ENCODE results near the gene ZNF555.

ZNF555 gene

DNA sequence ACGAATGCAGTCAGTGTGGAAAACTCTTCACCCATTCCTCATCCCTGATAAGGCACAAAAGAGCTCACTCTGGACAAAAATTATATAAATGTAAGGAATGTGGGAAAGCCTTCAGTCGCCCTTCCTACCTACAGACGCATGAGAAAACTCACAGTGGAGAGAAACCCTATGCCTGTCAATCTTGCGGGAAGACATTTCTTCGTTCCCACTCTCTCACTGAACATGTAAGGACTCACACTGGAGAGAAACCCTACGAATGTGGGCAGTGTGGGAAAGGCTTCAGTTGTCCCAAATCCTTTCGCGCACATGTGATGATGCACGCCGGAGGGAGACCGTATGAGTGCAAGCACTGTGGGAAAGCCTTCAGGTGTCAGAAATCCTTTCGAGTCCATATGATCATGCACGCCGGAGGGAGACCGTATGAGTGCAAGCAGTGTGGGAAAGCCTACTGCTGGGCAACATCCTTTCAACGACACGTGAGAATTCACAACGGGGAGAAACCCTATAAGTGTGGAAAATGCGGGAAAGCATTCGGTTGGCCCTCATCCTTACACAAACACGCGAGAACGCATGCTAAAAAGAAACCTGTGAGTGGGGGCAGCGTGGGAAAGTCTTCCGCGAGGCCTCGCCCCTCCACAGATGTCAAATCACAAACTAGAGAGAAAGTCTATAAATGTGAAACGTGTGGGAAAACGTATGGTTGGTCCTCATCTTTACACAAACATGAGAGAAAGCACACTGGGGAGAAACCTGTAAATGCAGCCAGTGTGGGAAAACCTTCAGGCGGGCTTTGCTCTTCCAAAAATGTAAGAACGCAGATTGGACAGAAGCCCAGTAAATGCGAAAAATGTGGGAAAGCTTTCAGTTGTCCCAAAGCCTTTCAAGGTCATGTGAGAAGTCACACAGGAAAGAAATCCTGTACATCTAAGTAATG, 36.4 kb downstream of the ZNF555 start:
- no peaks in the 10 kb centered on the region for H3K27me3 ChIP-seq (ENCODE audit: control insufficient read depth, low read length)
- no peak overlapping the region for H3K4me2 ChIP-seq (ENCODE audit: low read length)
- H3K4me1 ChIP-seq (ENCODE audit: control insufficient read depth, low read length) = peaks cover 5% of the 10 kb centered on the region
- H3K36me3 ChIP-seq (ENCODE audit: control insufficient read depth, low read length) = no peaks in the 10 kb centered on the region
- no peak overlapping the region for H3K27ac ChIP-seq (ENCODE audit: low read depth, low read length)
- no peaks in the 10 kb centered on the region for H4K20me1 ChIP-seq (ENCODE audit: control insufficient read depth, insufficient read depth, low read depth, low read length)
- no peak overlapping the region for H3K4me3 ChIP-seq (ENCODE audit: low read length)
- no peaks in the 10 kb centered on the region for H3F3A ChIP-seq (ENCODE audit: control insufficient read depth, insufficient read depth)
- H3K9me2 ChIP-seq (replicated peaks; ENCODE audit: control insufficient read depth, low read length) = no peaks in the 10 kb centered on the region
- peaks cover 20% of the 10 kb centered on the region for H3K9me3 ChIP-seq (ENCODE audit: control insufficient read depth, insufficient read depth, low read length)
- TF ChIP-seq, protein P1, sequence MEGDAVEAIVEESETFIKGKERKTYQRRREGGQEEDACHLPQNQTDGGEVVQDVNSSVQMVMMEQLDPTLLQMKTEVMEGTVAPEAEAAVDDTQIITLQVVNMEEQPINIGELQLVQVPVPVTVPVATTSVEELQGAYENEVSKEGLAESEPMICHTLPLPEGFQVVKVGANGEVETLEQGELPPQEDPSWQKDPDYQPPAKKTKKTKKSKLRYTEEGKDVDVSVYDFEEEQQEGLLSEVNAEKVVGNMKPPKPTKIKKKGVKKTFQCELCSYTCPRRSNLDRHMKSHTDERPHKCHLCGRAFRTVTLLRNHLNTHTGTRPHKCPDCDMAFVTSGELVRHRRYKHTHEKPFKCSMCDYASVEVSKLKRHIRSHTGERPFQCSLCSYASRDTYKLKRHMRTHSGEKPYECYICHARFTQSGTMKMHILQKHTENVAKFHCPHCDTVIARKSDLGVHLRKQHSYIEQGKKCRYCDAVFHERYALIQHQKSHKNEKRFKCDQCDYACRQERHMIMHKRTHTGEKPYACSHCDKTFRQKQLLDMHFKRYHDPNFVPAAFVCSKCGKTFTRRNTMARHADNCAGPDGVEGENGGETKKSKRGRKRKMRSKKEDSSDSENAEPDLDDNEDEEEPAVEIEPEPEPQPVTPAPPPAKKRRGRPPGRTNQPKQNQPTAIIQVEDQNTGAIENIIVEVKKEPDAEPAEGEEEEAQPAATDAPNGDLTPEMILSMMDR (IDR thresholded peaks at IDR 0.05; ENCODE audit: low read depth, low read length, poor library complexity, severe bottlenecking) = no peak
- no peak for TF ChIP-seq EZH2phosphoT487 (IDR thresholded peaks at IDR 0.05; ENCODE audit: borderline replicate concordance, low read length)
- no peaks in the 10 kb centered on the region for H3K79me2 ChIP-seq (ENCODE audit: control insufficient read depth, low read length)

DNA sequence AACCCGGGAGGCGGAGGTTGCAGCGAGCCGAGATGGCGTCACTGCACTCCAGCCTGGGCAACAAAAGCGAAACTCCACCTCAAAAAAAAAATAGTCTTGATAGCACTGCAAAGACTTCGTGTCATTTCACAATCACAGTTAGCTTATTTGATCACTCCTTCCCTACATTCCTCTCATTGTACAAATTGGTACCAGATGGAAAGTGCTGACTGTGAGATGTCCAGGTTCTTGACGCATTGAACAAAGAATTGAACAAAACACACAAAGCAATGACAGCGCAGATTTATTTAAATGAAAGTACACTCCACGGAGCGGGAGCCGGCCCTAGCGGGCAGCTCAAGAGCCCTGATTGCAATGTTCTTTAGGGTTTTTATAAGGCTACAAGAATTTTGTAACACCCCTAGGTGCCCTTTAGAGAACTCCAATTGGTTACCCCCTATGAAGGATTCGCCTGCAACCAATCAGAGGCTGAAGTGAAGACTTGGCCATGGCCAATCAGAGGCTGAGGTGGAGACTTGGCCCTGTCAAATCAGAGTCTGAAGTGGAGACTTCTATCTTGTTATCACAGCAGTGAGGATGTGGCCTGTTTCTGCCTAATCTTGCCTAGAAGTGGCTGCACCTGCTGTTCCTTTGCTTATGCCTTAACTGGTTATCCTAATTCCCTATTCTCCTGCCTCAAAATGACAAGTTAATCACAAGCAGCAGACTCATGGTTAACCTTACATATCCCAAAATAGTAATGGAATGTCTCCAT, 42.6 kb downstream of the ZNF555 start:
- H3K9me2 ChIP-seq (replicated peaks; ENCODE audit: control insufficient read depth, low read length) = no peaks in the 10 kb centered on the region
- H3K4me1 ChIP-seq (ENCODE audit: control insufficient read depth, low read length) = peaks cover 16% of the 10 kb centered on the region
- no peaks in the 10 kb centered on the region for H3K9me3 ChIP-seq (ENCODE audit: control insufficient read depth, insufficient read depth, low read length)
- H3K27me3 ChIP-seq (ENCODE audit: control insufficient read depth, low read length) = no peaks in the 10 kb centered on the region
- H3K79me2 ChIP-seq (ENCODE audit: control insufficient read depth, low read length) = no peaks in the 10 kb centered on the region
- TF ChIP-seq EZH2phosphoT487 (IDR thresholded peaks at IDR 0.05; ENCODE audit: borderline replicate concordance, low read length) = no peak
- TF ChIP-seq, protein P1 (IDR thresholded peaks at IDR 0.05; ENCODE audit: low read depth, low read length, poor library complexity, severe bottlenecking) = no peak
- no peaks in the 10 kb centered on the region for H3K36me3 ChIP-seq (ENCODE audit: control insufficient read depth, low read length)
- no peak overlapping the region for H3K4me2 ChIP-seq (ENCODE audit: low read length)
- H3K4me3 ChIP-seq (ENCODE audit: low read length) = no peak overlapping the region
- H3K27ac ChIP-seq (ENCODE audit: low read depth, low read length) = no peak overlapping the region
- no peaks in the 10 kb centered on the region for H4K20me1 ChIP-seq (ENCODE audit: control insufficient read depth, insufficient read depth, low read depth, low read length)
- peaks cover 9% of the 10 kb centered on the region; the same call in 1 of the 2 replicates for H3F3A ChIP-seq (ENCODE audit: control insufficient read depth, insufficient read depth)

DNA sequence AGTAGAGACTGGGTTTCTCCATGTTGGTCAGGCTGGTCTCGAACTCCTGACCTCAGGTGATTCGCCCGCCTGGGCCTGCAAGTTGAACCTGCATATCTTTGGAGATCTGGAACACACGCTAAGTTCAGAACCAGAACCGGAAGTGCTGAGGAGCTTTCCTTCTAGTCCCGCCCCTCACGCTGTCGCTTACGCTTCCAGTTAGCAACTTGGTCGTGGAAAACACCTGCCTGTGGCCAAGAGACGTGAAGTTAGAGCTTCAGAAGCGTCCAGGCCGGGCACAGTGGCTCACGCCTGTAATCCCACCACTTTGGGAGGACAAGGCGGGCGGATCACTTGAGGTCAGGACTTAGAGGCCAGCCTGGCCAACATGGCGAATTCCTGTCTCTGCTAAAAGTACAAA, 44.5 kb downstream of the ZNF555 start:
- Histone ChIP-seq H3K36me3 (ENCODE audit: control insufficient read depth, low read length) (no peaks in the 10 kb centered on the region), H3K79me2 (ENCODE audit: control insufficient read depth, low read length) (no peaks in the 10 kb centered on the region), H3K4me2 (ENCODE audit: low read length) (no peak overlapping the region), H3K27me3 (ENCODE audit: control insufficient read depth, low read length) (no peaks in the 10 kb centered on the region), H3K27ac (ENCODE audit: low read depth, low read length) (no peak overlapping the region), H3K9me3 (ENCODE audit: control insufficient read depth, insufficient read depth, low read length) (no peaks in the 10 kb centered on the region), H3K9me2 (replicated peaks; ENCODE audit: control insufficient read depth, low read length) (no peaks in the 10 kb centered on the region), H4K20me1 (ENCODE audit: control insufficient read depth, insufficient read depth, low read depth, low read length) (no peaks in the 10 kb centered on the region), H3K4me1 (ENCODE audit: control insufficient read depth, low read length) (peaks cover 18% of the 10 kb centered on the region), H3F3A (ENCODE audit: control insufficient read depth, insufficient read depth) (peaks cover 9% of the 10 kb centered on the region; the same call in 1 of the 2 replicates), H3K4me3 (ENCODE audit: low read length) (no peak overlapping the region)
- TF ChIP-seq, protein P1 (IDR thresholded peaks at IDR 0.05; ENCODE audit: low read depth, low read length, poor library complexity, severe bottlenecking) = no peak
- TF ChIP-seq EZH2phosphoT487 (IDR thresholded peaks at IDR 0.05; ENCODE audit: borderline replicate concordance, low read length) = no peak
